ENCODE data around the gene CCDC71L. TPM values are rescaled to one million over a fixed set of nuclear protein-coding genes. Genes with fewer than 3 reads are reported as not detected.

CCDC71L gene
- total RNA-seq, 1 experiment from 2014 or later = 21.1 TPM

- Histone ChIP-seq H3K9ac (ENCODE audit: low read length) (no peak overlapping the region), H3K9me2 (ENCODE audit: insufficient read depth) (no peaks in the 10 kb centered on the region), H3K36me3 (ENCODE audit: control insufficient read depth in 1 of 2, insufficient read depth in 2 of 2, low read length in 2 of 2) (no peaks in the 10 kb centered on the region), H3K9me3 (ENCODE audit: control insufficient read depth in 1 of 2, insufficient read depth in 1 of 2, low read depth in 1 of 2, low read length in 2 of 2) (no peaks in the 10 kb centered on the region), H3K4me1 (ENCODE audit: control insufficient read depth in 1 of 2, insufficient read depth in 2 of 2, low read length in 2 of 2) (peaks cover 0 to 8% of the 10 kb centered on the region in 2 experiments; a peak in 1 of 4 replicates), H4K20me1 (ENCODE audit: insufficient read depth) (no peaks in the 10 kb centered on the region), H3K27ac (ENCODE audit: low read depth, low read length) (no peak overlapping the region), H3K4me3 (replicated peaks in 1 of 2; ENCODE audit: low read depth in 1 of 2, low read length in 2 of 2) (no peak overlapping the region), H3K79me2 (ENCODE audit: insufficient read depth, low read length) (peaks cover 3% of the 10 kb centered on the region), H3K4me2 (ENCODE audit: low read length) (no peak overlapping the region), H3K27me3 (ENCODE audit: insufficient read depth, low read length) (no peaks in the 10 kb centered on the region), H2AFZ (ENCODE audit: low read depth, low read length, poor library complexity, severe bottlenecking) (no peak overlapping the region)
- no peak for ATAC-seq
- RAD21 ChIA-PET (ENCODE audit: low non-redundant PET in 1 of 2, low total read pairs in 2 of 2, uncharacterized antibody in 2 of 2, unreplicated experiment in 2 of 2) = no interaction called here
- DNase-seq (ENCODE audit: low read depth, low spot score) = no peak
- POLR2A ChIA-PET = no interaction called here
- no TSS peak for BruUV-seq (replicated peaks)
- CTCF ChIA-PET = interaction anchor here (1.5 to 2.9 kb wide), 2 partner anchors 72 to 122 kb away, joined by 3 to 11 read pairs; no protein-coding TSS in a partner anchor
- TF ChIP-seq MAX (IDR thresholded peaks at IDR 0.05) = no peak
- TF ChIP-seq JUND (IDR thresholded peaks at IDR 0.05) = no peak
- no peak for TF ChIP-seq TCF7L2 (IDR thresholded peaks at IDR 0.05; ENCODE audit: borderline replicate concordance, extremely low read depth, insufficient read depth, insufficient read length)
- no peak for TF ChIP-seq YY1 (IDR thresholded peaks at IDR 0.05; ENCODE audit: extremely low read depth, insufficient replicate concordance, low read depth, low read length)
- TF ChIP-seq POLR2AphosphoS5 (IDR thresholded peaks at IDR 0.05; ENCODE audit: low read depth, low read length) = no peak
- TF ChIP-seq SP1 (IDR thresholded peaks at IDR 0.05; ENCODE audit: low read depth) = no peak
- TF ChIP-seq ZBTB33 (IDR thresholded peaks at IDR 0.05; ENCODE audit: extremely low read depth, insufficient replicate concordance, low read length) = no peak
- intact Hi-C loops (cut with micrococcal nuclease) = loop anchor here (5.0 kb wide), 1 partner anchor 503 kb away; the partner anchor contains the start of gene HBP1
Observed at GRCh38 chr7:106664343-106664742, 3.4 kb upstream of the CCDC71L start.

All from HCT116 (cell line).